ENCODE data around the gene MED28.
A peak's percentile ranks its signal among the peaks of the same experiment; 100 is the strongest.

Gene MED28

DNA sequence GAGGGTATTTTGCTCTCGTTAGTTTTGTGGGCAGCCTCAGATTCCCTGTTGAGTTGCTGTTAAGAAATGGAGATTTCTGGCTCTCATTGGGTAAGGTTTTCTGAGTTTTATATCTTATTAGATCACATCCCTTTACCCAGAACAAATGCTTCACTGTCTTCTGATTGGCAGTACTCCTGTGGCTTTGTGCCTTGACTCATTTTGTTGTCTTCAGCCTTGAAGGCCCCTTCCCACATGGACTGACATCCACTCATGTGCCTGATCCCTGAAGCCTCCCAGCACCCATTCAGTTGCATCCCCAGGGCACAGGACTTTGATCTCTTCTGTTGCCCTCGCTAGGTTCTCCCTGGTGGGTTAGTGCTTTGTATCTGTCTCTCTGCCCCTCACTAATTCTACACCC, 10.4 kb downstream of the MED28 start:
- no peak for DNase-seq (ENCODE audit: low read depth, low spot score)
- H3K4me3 ChIP-seq (ENCODE audit: low read depth, low read length), result no peak overlapping the region
- CTCF ChIA-PET, result interaction anchor here (4.0 kb wide), 1 partner anchor 11 kb away, joined by 22 read pairs; no protein-coding TSS in a partner anchor
- POLR2A ChIA-PET, result interaction anchor here (0.7 kb wide), 1 partner anchor 106 kb away, joined by 4 read pairs; no protein-coding TSS in a partner anchor
- no peak for TF ChIP-seq CTCF (IDR thresholded peaks at IDR 0.05; ENCODE audit: insufficient read depth, low read length, missing control alignments)

DNA sequence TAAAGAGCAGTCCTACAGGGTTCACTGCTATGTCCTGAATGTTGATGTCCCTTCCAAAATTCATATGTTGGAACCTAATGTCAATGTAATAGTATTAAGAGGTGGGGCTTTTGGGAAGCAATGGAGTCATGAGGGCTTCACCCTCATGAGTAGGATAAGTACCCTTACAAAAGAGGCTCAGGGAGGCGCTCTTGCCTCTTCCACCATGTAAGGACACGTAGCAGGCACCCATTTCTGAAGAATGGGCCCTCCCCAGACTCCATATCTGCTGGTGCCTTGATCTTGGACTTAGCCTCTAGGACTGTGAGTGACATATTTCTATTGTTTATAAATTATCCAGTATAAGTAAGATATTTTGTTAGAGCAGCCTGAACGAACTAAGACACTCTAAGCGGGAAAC, 15.8 kb downstream of the MED28 start:
- no peak overlapping the region for H3K4me3 ChIP-seq (ENCODE audit: low read depth, low read length)
- ChIA-PET CTCF (interaction anchor here (1.4 kb wide), 1 partner anchor 15 kb away, joined by 3 read pairs; no protein-coding TSS in a partner anchor), POLR2A (no interaction called here)
- no peak for TF ChIP-seq CTCF (IDR thresholded peaks at IDR 0.05; ENCODE audit: insufficient read depth, low read length, missing control alignments)
- DNase-seq (ENCODE audit: low read depth, low spot score), result no peak

DNA sequence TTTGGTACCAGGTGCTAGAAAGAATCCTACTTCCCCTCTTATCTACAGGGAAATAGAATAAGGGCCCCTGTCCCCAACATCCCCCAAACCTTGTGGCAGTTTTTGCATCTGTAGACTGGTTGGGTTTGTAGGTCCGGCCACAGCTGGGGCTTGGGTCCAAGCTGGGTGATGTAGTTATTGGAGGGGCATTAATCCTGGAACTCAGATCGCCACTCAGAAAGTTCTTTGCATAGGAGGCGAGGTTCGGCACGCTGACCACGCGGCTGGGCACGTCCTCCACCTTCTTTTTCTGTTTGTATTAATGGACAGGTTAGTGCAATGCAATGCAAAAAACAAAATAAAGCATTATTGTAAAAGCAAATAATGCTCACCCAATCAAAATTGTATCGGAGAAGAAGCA, 19.2 kb downstream of the MED28 start:
- no peak for TF ChIP-seq CTCF (IDR thresholded peaks at IDR 0.05; ENCODE audit: insufficient read depth, low read length, missing control alignments)
- no peak overlapping the region for H3K4me3 ChIP-seq (ENCODE audit: low read depth, low read length)
- no peak for DNase-seq (ENCODE audit: low read depth, low spot score)
- ChIA-PET CTCF (interaction anchor here (1.9 kb wide), 2 partner anchors 35 to 85 kb away, joined by 4 to 12 read pairs; no protein-coding TSS in a partner anchor), POLR2A (no interaction called here)

- no peak for DNase-seq (ENCODE audit: low read depth, low spot score)
- CTCF ChIA-PET, result interaction anchor here (1.4 to 5.5 kb wide), 6 partner anchors 9 to 173 kb away, joined by 3 to 105 read pairs (median 8); no protein-coding TSS in a partner anchor
- POLR2A ChIA-PET, result no interaction called here
- no peak for TF ChIP-seq CTCF (IDR thresholded peaks at IDR 0.05; ENCODE audit: insufficient read depth, low read length, missing control alignments)
- no peak overlapping the region for H3K4me3 ChIP-seq (ENCODE audit: low read depth, low read length)
Observed at GRCh38 chr4:17635056-17635455, 20.6 kb downstream of the MED28 start.

DNA sequence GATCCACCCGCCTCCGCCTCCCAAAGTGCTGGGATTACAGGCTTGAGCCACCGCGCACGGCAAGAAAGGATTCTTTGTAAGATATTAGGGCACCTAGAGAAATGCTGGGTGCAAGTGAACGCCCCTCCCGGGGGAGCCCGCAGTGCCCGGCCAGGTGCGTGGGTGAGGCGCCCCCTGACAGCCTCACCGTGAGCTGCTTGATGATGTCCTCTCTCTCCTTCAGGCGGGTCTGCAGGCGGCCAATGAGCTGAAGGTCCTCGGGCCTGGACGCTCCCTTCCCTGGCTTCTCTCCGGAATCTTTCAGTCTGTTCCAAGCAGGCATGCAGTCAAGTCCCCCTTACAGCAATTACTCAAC, 21.9 kb downstream of the MED28 start:
- ChIA-PET POLR2A (no interaction called here), CTCF (interaction anchor here (0.7 to 5.5 kb wide), 21 partner anchors 10 to 958 kb away, joined by 3 to 105 read pairs (median 5); partner anchors contain the start of gene MED28)
- DNase-seq (ENCODE audit: low read depth, low spot score), result no peak
- no peak overlapping the region for H3K4me3 ChIP-seq (ENCODE audit: low read depth, low read length)
- TF ChIP-seq CTCF (IDR thresholded peaks at IDR 0.05; ENCODE audit: insufficient read depth, low read length, missing control alignments), result no peak

DNA sequence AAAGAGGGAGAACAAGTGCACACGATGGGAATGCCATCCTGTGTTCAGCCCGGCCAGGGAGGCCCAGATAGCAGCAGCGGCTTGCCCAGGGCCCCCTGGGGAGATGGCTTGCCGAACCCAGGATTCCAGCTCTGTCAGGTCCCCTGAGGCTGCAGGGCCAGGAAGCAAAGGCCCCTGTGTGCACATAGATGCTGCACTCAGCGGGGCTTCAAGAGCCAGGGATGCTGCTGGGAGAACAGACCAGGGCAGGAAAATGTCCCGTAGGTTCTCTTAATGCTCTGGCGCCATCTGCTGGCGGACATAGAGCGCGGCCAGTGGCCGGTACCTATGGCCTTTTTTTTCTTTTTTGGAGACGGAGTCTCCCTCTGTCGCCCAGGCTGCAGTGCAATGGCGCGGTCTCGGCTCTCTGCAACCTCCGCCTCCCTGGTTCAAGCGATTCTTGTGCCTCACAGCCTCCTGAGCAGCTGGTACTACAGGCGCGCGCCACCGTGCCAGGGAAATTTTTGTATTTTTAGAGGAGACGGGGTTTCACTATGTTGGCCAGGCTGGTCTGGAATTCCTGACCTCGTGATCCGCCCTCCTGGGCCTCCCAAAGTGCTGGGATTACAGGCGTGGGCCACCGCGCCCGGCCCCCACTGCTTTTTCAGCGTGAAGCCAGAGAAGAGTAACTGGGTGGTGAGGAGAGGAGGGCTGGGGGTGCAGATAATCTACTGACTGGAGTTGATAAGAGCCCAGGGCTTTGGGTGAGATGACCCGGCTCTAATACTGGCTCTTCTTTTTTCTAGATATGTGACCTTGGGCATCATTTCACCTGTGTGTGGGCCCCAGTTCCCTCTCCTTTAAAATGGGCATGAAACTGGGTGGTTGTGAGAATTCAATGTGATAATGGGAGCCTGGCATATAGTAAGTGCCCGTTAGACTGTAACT, 22.5 kb downstream of the MED28 start:
- DNase-seq (ENCODE audit: low read depth, low spot score), result no peak
- H3K4me3 ChIP-seq (ENCODE audit: low read depth, low read length), result no peak overlapping the region
- POLR2A ChIA-PET, result no interaction called here
- CTCF ChIA-PET, result interaction anchor here (0.7 to 5.5 kb wide), 27 partner anchors 11 to 958 kb away, joined by 3 to 105 read pairs (median 4); partner anchors contain the start of gene MED28
- peak; percentile 80 for TF ChIP-seq CTCF (IDR thresholded peaks at IDR 0.05; ENCODE audit: insufficient read depth, low read length, missing control alignments)
